ENCODE measurements around the gene TUFT1.
A peak's percentile ranks its signal among the peaks of the same experiment; 100 is the strongest.

TUFT1 gene

GRCh38 chr1:151512801-151513625 is 27.1 kb upstream of the TUFT1 start:
- Mint-ChIP-seq H3K27ac (no peak overlapping the region), H3K36me3 (ENCODE audit: low read depth) (no peaks in the 10 kb centered on the region), H3K4me1 (peaks cover 45% of the 10 kb centered on the region), H3K4me3 (peak overlapping the region; percentile 65), H3K9me3 (no peaks in the 10 kb centered on the region), H3K27me3 (ENCODE audit: low read depth, poor library complexity) (peaks cover 28% of the 10 kb centered on the region)
- no peak for DNase-seq
- TF ChIP-seq CTCF (IDR thresholded peaks at IDR 0.05) = no peak

- DNase-seq = peak; percentile 12
- H3K27me3 Mint-ChIP-seq (ENCODE audit: low read depth, poor library complexity) = peaks cover 28% of the 10 kb centered on the region
- no peak overlapping the region for H3K27ac Mint-ChIP-seq
- peak overlapping the region; percentile 65 for H3K4me3 Mint-ChIP-seq
- no peaks in the 10 kb centered on the region for H3K9me3 Mint-ChIP-seq
- TF ChIP-seq CTCF (IDR thresholded peaks at IDR 0.05) = no peak
- H3K4me1 Mint-ChIP-seq = peaks cover 45% of the 10 kb centered on the region
- no peaks in the 10 kb centered on the region for H3K36me3 Mint-ChIP-seq (ENCODE audit: low read depth)
Observed at GRCh38 chr1:151513626-151514121, 26.4 kb upstream of the TUFT1 start.

GRCh38 chr1:151514366-151514765 is 25.7 kb upstream of the TUFT1 start:
- TF ChIP-seq CTCF (IDR thresholded peaks at IDR 0.05) = no peak

GRCh38 chr1:151515265-151515664 is 24.8 kb upstream of the TUFT1 start:
- peaks cover 48% of the 10 kb centered on the region for H3K4me1 Mint-ChIP-seq
- no peak overlapping the region for H3K27ac Mint-ChIP-seq
- no peak overlapping the region for H3K4me3 Mint-ChIP-seq
- H3K27me3 Mint-ChIP-seq (ENCODE audit: low read depth, poor library complexity) = peaks cover 27% of the 10 kb centered on the region
- no peak for DNase-seq
- no peak for TF ChIP-seq CTCF (IDR thresholded peaks at IDR 0.05)
- no peaks in the 10 kb centered on the region for H3K9me3 Mint-ChIP-seq
- H3K36me3 Mint-ChIP-seq (ENCODE audit: low read depth) = no peaks in the 10 kb centered on the region

More at GRCh38 chr1:151514366-151514765, 25.7 kb upstream of the TUFT1 start:
- Mint-ChIP-seq H3K27me3 (ENCODE audit: low read depth, poor library complexity) (peaks cover 28% of the 10 kb centered on the region), H3K36me3 (ENCODE audit: low read depth) (no peaks in the 10 kb centered on the region), H3K9me3 (no peaks in the 10 kb centered on the region), H3K27ac (no peak overlapping the region), H3K4me3 (no peak overlapping the region), H3K4me1 (peaks cover 45% of the 10 kb centered on the region)
- DNase-seq = no peak

- H3K9me3 Mint-ChIP-seq = no peaks in the 10 kb centered on the region
- H3K27ac Mint-ChIP-seq = no peak overlapping the region
- H3K36me3 Mint-ChIP-seq (ENCODE audit: low read depth) = no peaks in the 10 kb centered on the region
- TF ChIP-seq CTCF (IDR thresholded peaks at IDR 0.05) = no peak
- H3K4me3 Mint-ChIP-seq = no peak overlapping the region
- peaks cover 45% of the 10 kb centered on the region for H3K4me1 Mint-ChIP-seq
- no peak for DNase-seq
- H3K27me3 Mint-ChIP-seq (ENCODE audit: low read depth, poor library complexity) = peaks cover 25% of the 10 kb centered on the region
Observed at GRCh38 chr1:151516031-151516511, 24.0 kb upstream of the TUFT1 start.
